HG02981 (cell line): ENCODE data around the gene CBX1.
"Not testable (repeated sequence)": the region's sequence is repeated elsewhere in the genome, so short reads cannot be mapped to it uniquely, and the experiment has no call there.

Experiments used
- ATAC-seq: cut with Tn5 transposase; IDR thresholded peaks from one replicate; pipeline ENCODE4 v1.9.1; 2021; ENCODE audit warnings: mild to moderate bottlenecking, moderate library complexity; ENCODE audit not compliant: unreplicated experiment

CBX1 gene

GRCh38 chr17:48123776-48124388, 22.6 kb upstream of the CBX1 start:
- ATAC-seq: no peak

GRCh38 chr17:48123111-48123510, 21.8 kb upstream of the CBX1 start:
- ATAC-seq: no peak

DNA sequence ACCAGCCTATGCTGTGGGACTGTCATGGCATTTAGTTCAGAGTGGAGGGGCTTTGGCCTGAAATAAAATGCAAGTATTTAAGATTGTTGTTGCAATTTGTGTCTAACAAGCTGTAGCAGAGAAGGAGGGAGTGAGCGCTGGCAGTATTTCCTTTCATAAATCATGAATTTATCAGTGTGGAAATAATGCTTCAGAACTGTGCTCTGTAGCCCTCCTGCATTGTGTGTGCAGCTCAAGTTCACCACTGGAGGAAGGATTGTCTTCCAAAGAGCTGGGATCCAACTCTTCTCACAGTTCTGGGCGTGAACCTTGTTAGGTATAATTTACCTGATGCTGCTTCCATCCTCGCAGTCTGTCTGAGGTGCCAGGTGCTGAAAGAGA, 21.4 kb upstream of the CBX1 start:
- ATAC-seq: no peak

- ATAC-seq: no peak
These were observed 20.8 kb upstream of the CBX1 start for GRCh38 chr17:48121923-48122664.

GRCh38 chr17:48113201-48113676, 12.0 kb upstream of the CBX1 start:
- ATAC-seq: no peak

DNA sequence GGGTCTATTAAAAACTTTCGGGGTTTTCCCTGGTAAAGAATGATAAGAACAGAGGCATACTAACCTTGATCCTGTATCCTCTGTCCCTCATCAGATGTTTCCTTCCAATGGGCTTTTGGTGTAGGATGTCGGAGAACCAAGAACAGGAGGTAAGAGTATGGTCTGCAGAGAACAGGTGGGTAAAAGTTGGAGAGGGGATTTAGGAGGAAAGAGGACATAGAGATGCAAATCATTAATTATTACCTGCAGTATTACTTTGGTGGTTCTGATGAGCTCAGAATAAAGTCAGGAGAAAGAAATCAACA, 10.6 kb upstream of the CBX1 start:
- ATAC-seq: no peak

DNA sequence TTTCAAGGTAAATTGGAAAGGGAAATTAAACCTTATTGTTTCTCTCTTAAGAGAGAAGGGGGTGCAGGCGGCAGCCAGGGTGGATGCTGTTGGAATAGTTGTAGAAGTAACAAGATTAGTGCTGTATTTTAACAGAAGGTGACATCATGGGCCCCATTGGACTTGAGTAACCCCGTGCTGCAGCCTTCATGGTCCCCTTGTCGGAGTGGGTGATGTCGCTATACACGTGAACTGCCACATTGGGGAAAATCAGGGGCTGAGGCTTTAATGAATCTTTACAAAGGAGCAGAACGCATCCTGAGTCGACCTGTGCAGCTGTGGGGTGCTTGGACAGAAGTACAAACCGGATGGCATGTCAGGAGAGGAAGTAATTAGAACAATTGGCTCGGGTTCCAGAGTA, 9.5 kb upstream of the CBX1 start:
- ATAC-seq: no peak

- peak; percentile 74 for ATAC-seq
These were observed 6.1 kb upstream of the CBX1 start, which contains the start of gene SNX11 for GRCh38 chr17:48107137-48108055. Gene SNX11 (plus strand): TSS chr17:48107766. CDS start chr17:48112044, 4,278 bp downstream.

GRCh38 chr17:48106802-48107136, 5.5 kb upstream of the CBX1 start:
- ATAC-seq: no peak

DNA sequence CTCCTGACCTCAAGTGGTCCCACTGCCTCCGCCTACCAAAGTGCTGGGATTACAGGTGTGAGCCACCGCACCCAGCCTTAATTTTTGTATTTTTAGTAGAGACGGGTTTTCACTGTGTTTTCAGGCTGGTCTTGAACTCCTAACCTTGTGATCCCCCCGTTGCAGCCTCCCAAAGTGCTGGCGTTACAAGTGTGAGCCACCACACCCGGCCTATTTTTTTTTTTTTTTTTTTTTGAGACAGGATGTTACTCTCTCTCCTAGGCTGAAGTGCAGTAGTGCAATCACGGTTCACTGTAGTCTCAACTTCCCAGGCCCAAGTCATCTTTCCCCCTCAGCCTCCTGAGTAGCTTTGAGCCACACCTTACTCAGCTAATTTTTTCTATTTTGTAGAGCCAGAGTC, 3.2 kb upstream of the CBX1 start:
- ATAC-seq: no peak

DNA sequence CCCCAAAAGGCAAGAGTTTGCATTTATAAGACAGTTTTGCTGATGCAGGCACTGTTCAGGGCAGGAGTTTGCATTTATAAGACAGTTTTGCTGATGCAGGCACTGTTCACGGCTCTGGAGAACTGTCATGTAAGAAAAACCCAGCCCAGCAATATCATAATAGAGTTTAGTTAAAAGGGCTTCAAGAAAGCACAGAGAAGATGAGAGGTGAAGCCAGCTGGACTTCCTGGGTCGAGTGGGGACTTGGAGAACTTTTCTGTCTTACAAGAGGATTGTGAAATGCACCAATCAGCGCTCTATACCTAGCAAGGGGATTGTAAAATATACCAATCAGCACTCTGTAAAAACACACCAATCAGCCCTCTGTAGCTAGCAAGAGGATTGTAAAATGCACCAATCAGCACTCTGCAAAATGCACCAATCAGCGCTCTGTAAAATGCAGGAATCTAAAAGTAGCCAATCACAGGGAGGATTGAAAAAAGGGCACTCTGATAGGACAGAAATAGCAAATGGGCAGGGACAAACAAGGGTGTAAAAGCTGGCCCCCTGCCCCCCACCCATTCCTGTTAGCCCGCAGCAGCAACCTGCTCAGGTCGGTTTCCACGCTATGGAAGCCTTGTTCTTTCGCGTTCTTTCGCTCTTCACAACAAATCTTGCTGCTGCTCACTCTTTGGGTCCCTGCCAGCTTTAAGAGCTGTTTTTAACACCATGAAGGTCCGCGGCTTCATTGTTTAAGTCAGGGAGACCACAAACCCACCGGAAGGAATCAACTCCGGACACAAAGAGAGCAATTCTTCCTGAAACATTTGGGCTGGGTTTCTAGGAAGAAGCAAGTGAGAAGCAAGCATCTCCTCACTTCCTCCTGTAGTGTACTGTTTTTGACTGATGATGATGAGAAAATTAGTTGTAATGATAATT, 1.8 kb upstream of the CBX1 start:
- no peak for ATAC-seq

DNA sequence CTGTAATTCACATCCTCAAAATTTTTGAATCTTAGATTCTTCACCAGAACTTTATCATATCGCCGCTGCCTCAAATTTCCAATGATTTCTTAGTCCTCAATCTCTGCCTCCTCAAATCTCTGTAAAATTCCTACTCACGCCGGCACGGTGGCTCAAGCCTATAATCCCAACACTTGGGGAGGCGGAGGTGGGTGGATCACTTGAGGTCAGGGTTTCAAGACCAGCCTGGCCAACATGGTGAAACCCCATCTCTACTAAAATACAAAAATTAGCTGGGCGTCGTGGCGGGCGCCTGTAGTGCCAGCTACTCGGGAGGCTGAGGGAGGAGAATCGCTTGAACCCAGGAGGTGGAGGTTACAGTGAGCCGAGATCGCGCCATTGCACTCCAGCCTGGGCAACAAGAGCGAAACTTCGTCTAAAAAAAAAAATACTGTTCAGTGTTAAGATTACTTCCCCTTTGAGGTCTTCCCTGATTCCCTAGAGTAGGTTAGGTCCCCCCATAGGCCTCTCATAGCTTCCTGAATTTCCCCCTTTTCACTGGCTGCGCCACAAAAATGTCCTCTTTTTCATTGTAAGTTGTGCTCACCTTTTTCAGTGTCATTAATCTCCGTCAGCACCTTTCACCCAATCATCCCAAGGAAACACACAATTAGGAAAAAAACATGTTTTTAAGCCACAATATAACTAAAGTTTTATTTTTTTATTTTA, 919 bp upstream of the CBX1 start:
- no peak for ATAC-seq

DNA sequence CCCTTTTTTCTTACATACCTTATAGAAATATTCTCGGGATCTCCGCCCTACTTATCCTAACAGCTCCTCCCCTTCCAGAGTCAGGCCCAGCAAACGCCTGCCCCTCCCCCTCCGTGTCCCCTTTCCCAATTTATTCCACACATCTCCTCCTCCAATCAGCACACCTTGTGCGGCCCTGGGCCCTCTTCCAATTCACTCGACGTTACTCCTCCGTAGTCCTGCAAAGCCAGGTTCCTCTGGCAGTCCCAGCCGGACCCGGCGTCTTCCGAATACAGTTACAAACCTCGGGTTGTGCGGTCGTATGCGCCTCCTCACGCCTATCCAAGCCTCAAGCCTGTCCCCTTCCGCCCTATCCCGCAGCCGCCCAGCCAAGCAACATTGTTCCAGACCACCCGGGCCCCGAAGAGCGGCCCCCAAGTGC, 677 bp downstream of the CBX1 start:
- ATAC-seq: peak; percentile 11

DNA sequence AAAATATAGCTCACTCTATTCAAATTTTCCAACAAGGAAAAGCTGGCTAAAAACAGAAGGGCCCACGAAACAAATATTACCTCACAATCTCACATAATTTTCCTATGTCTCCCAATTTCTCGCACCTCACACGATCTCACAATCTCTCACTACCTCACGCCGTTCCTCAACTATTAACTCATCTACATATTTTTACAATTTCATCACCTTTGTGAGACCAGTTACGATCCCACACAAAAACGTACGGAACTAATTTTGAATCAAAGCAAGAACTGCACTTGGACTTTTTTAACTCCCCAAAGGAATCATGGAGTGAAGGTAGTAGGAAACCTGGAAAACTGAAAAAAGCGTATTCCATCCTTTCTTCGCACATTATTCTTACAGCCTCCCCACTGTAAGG, 1.1 kb downstream of the CBX1 start:
- no peak for ATAC-seq

GRCh38 chr17:48095611-48096010, 5.7 kb downstream of the CBX1 start:
- ATAC-seq: no peak

DNA sequence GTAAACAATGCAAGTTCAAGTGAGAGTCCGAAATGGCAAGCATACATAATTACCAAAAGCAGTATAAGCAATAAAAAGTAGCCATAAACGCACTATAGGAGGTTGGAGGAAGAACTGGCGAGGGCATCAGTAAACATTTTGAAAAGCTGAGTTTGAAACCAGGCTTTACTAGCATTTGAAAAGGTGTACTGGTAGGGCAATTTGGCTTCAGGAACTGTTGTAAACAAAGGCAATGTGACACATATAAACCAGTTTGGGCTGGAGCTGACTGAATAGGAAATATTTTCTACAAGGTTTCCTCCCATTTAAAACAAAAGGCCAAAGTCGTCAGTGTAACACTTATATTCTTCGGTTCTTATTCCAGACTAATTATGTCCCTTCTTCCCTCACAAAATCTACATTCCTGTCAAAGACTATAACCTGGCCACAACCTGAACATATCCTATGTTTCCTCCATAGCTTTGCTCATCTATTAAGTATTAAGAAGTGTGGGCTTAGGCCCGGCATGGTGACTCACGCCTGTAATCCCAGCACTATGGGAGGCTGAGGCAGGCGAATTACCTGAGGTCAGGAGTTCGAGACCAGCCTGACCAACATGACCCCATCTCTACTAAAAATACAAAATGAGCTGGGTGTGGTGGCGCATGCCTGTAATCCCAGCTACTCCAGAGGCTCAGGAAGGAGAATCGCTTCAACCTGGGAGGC, 7.8 kb downstream of the CBX1 start:
- no peak for ATAC-seq

DNA sequence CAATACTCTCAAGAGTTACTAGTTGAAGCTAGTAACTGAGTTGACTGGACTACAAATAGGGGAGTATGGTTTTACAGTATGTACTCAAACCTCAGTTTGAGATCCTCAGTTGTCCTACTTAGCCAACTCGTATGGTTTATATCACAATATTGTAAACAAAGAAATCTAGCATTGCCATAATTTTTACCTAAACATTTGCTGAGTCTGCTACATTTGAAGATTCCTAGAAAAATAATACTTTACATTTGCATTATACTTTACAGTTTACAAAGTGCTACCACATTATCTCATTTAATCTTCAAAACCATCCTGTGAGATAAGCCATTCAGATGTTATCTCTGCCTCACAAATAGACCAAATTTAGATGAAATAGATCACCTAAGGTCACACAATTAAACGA, 16.3 kb downstream of the CBX1 start:
- ATAC-seq: no peak

DNA sequence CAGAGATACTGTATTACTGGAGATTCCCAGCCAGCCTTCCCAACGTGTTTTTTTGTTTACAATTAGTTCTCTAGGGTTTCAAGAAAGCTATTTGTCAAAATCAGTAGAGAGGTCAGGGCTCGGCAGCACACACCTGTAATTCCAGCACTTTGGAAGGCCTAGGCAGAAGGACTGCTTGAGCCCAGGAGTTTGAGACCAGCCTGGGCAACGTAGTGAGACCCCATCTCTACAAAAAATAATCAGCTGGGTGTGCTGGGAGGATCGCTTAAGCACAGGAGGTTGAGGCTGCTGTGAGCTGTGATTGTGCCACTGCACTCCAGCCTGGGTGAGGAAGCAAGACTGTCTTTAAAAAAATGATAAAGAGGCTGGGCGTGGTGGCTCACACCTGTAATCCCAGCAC, 19.4 kb downstream of the CBX1 start:
- ATAC-seq: no peak

DNA sequence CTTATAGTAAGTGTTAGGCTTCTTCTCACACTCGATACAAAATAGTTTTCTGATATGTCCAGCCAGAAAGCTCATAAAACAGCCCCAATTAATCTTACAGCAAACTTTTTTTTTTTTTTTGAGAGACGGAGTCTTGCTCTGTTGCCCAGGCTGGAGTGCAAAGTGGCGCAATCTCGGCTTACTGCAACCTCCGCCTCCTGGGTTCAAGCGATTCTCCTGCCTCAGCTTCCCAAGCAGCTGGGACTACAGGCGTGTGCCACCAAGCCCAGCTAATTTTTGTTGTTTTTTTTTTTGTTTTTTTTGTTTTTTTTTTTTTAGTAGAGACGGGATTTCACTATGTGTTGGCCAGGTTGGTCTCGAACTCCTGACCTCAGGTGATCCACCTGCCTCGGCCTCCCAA, 24.1 kb downstream of the CBX1 start:
- not testable (repeated sequence) for ATAC-seq
